ENCODE data around the gene CAMTA1.

The CAMTA1 gene

GRCh38 chr1:7218210-7218832 lies 433.1 kb downstream of the CAMTA1 start:
- no peak overlapping the region for H3K4me3 ChIP-seq (ENCODE audit: low read depth, low read length)
- DNase-seq (ENCODE audit: low read depth) = no peak
- TF ChIP-seq, protein P1, sequence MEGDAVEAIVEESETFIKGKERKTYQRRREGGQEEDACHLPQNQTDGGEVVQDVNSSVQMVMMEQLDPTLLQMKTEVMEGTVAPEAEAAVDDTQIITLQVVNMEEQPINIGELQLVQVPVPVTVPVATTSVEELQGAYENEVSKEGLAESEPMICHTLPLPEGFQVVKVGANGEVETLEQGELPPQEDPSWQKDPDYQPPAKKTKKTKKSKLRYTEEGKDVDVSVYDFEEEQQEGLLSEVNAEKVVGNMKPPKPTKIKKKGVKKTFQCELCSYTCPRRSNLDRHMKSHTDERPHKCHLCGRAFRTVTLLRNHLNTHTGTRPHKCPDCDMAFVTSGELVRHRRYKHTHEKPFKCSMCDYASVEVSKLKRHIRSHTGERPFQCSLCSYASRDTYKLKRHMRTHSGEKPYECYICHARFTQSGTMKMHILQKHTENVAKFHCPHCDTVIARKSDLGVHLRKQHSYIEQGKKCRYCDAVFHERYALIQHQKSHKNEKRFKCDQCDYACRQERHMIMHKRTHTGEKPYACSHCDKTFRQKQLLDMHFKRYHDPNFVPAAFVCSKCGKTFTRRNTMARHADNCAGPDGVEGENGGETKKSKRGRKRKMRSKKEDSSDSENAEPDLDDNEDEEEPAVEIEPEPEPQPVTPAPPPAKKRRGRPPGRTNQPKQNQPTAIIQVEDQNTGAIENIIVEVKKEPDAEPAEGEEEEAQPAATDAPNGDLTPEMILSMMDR (IDR thresholded peaks at IDR 0.05; ENCODE audit: control insufficient read depth, extremely low read depth, insufficient read depth) = peak; percentile 90

DNA sequence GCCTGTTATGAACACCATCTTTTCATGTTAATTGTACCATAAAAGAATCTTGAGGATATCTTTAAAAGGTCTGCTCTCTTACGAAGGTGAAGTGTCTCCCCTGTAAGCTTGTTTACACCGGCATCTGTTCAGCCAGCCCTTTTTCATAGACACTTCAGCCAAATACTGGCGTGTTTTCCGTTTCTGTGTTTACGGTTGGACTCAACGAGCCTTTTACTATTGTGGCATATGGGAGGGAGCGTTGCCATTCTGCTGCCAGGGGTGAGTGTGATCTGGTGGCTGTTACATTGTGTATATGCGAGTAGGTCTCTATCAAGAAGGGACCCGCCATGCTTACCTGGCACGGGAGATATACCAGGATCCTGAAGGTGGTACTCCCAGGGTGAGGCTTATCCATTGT lies 433.8 kb downstream of the CAMTA1 start:
- no peak for DNase-seq (ENCODE audit: low read depth)
- H3K4me3 ChIP-seq (ENCODE audit: low read depth, low read length) = no peak overlapping the region
- TF ChIP-seq, protein P1 (IDR thresholded peaks at IDR 0.05; ENCODE audit: control insufficient read depth, extremely low read depth, insufficient read depth) = no peak

GRCh38 chr1:7220007-7220406 lies 434.8 kb downstream of the CAMTA1 start:
- H3K4me3 ChIP-seq (ENCODE audit: low read depth, low read length) = no peak overlapping the region
- DNase-seq (ENCODE audit: low read depth) = no peak
- TF ChIP-seq, protein P1 (IDR thresholded peaks at IDR 0.05; ENCODE audit: control insufficient read depth, extremely low read depth, insufficient read depth) = no peak

GRCh38 chr1:7220712-7221252 lies 435.5 kb downstream of the CAMTA1 start:
- TF ChIP-seq, protein P1 (IDR thresholded peaks at IDR 0.05; ENCODE audit: control insufficient read depth, extremely low read depth, insufficient read depth) = no peak
- DNase-seq (ENCODE audit: low read depth) = no peak
- H3K4me3 ChIP-seq (ENCODE audit: low read depth, low read length) = no peak overlapping the region

DNA sequence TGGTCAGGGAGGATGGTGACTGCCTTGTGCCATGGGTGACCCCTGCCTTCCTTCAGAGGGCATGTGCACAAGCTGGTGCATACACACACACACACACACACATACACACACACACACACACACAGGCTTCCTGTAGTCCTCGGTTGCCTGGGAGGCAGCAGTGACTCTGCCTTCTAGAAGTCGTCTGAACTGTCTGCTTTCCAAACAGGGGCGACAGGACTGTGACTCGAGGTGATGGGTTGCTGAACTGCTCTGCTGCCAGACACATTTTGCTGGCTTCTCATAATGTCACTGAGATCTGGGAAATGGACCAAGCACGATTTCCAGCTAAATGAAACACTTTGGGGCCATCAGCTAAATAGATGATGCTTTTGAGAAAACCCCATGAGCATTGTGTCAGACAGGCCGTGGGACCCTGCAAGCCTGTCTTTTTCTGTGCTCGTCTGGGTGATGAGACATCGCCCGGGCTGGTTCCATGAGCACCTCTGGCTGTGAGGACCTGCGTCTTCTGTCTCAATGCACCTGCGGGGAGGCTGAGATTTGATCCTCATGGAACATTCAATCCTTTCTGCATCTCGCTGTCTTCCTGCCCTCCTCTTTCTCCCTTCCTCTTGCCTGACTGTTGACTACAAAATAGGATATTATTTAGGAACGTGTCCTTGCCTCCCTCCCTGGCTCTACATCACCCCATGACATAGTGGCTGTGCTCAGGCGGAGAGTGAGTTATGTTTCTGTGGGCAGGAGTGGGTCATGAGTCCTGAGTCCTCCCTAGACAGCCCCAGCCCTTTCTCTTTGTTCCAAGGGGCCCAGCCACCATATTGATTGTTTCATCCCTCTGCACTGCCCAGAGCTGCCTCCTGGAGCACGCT lies 436.8 kb downstream of the CAMTA1 start:
- DNase-seq (ENCODE audit: low read depth) = no peak
- no peak overlapping the region for H3K4me3 ChIP-seq (ENCODE audit: low read depth, low read length)
- TF ChIP-seq, protein P1 (IDR thresholded peaks at IDR 0.05; ENCODE audit: control insufficient read depth, extremely low read depth, insufficient read depth) = no peak

- no peak overlapping the region for H3K4me3 ChIP-seq (ENCODE audit: low read depth, low read length)
- TF ChIP-seq, protein P1 (IDR thresholded peaks at IDR 0.05; ENCODE audit: control insufficient read depth, extremely low read depth, insufficient read depth) = no peak
- DNase-seq (ENCODE audit: low read depth) = no peak
Measured at GRCh38 chr1:7222695-7223015, 437.4 kb downstream of the CAMTA1 start.
